GM18519 (cell line): Measurements from ENCODE around the gene FGF4.

ENCODE experiments used
- ATAC-seq: cut with Tn5 transposase; IDR thresholded peaks from one replicate; pipeline ENCODE4 v1.9.1; 2021; ENCODE audit warnings: mild to moderate bottlenecking, moderate library complexity; ENCODE audit not compliant: unreplicated experiment, low FRiP score

FGF4 gene

GRCh38 chr11:69808667-69809086 lies 33.5 kb upstream of the FGF4 start:
- ATAC-seq: no peak

DNA sequence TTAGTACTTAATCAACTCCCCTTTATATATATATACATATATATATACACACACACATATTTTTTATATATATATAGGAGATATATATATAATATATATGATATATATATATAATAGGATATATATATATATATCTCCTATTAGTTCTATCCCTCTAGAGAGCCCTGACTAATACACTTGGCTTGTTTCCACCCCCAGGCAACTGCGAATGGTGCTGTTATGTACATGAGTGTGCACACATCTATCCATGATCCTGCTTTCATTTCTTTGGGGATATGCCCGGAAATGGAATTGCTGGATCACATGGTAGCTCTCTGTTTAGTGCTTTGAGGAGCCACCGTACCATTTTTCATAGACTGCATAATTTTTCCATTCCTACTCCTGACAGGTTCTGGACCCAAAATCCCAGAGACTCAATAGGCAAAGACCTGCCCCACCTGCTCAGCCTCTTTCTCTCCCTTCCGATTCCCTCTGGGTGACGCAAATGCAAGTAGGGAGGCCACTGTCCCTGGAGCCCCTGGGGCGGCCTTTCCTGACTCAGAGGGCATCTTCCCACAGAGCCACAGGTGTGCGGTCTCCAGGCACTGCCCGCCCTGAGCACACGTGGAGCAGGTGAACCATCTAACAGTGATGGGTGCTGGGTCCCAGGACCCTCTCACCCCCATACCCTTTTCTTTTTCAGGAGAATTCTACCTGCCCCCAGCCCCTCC lies 32.1 kb upstream of the FGF4 start:
- ATAC-seq: no peak

DNA sequence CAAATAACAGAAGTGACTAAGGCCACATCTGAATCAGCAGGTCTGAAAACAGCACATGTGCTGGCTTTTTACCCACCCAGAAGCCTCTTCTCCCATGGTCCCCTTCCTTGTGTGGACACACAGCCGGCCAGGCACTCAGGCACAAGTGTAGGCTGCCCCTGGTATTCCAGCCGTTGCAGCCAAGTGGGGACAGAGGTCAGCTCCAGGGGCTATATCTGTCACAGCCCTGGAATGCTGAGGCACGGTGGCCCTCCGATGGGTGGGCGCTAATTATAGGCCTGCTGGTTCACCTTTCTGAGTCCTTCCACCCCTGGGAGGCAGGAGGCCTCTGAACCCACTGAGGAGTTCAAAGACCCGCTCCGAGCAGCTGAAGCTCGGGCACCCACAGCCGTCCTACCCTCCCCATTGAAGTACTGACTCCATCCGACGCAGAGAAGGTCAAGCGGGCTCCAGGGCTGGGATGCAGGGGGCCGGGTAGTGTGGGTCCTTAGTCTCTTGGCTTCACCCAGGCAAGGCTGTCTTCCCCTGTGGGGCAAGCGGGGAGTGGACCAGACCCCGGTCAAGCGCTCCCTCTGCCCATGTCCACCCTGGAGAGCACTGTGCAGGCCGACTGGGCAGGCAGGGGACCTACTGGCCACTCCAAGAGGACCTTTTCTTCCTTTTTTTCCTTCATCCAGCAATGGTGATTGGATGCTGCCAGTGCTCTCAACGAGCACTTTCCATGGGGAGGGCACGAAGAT lies 29.8 kb upstream of the FGF4 start:
- ATAC-seq: no peak

DNA sequence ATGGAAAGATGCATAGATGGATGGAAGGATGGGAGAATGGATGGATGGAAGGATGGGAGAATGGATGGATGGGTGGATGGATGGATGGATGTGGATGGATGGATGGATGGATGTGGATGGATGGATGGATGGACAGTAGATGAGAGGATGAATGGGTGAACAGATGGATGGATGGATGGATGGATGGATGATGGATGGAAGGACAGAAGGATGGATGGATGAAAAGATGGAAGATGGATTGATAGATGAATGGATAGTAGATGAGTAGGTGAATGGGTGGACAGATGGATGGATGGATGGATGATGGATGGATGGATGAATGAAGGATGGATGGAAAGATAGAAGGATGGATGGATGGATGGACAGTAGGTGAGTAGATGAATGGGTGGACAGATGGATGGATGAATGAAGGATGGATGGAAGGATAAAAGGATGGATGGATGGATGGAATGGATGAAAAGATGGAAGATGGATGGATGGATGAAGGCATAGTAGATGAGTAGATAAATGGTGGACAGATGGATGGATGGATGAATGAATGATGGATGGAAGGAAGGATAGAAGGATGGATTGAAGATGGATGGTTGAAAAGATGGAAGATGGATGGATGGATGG lies 28.6 kb upstream of the FGF4 start:
- no peak for ATAC-seq

DNA sequence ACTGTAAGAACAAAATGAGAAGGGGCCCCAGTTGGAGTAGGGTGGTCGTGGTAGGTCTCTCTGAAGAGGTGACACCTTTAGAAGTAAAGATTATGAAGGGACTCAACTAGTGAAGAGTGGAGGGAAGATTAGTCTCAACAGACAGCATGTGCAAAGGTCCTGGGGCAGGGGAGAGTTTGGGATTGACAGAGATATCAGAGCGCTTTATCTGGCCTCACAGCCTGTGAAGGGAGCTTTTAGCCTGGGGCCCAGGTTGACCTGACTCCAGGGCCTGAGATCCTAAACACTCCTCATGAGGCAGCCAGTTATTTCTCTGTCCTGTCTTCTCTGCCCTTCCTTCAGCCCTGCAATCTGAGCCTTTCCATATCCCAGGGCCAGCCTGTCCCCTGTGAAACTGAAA lies 27.9 kb upstream of the FGF4 start:
- ATAC-seq: no peak

DNA sequence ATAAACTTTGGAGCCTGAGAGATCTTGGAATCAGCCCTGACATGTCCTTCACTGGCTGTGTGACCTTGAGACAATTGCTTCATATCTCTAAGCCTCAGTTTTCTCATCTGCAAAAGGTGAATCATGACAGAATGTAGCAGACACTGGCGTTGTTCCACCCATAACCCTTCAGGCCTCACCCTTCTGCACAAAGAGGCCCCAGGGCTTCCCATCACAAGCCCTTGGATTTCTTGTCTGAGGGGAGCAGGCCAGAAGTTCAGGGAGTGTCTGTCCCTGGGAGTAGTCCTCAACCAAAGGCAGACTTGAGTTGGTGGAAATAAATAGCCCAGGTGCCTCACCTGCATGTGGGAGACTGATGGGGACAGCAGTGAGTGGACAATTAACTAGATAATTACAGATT lies 27.4 kb upstream of the FGF4 start:
- ATAC-seq: no peak

DNA sequence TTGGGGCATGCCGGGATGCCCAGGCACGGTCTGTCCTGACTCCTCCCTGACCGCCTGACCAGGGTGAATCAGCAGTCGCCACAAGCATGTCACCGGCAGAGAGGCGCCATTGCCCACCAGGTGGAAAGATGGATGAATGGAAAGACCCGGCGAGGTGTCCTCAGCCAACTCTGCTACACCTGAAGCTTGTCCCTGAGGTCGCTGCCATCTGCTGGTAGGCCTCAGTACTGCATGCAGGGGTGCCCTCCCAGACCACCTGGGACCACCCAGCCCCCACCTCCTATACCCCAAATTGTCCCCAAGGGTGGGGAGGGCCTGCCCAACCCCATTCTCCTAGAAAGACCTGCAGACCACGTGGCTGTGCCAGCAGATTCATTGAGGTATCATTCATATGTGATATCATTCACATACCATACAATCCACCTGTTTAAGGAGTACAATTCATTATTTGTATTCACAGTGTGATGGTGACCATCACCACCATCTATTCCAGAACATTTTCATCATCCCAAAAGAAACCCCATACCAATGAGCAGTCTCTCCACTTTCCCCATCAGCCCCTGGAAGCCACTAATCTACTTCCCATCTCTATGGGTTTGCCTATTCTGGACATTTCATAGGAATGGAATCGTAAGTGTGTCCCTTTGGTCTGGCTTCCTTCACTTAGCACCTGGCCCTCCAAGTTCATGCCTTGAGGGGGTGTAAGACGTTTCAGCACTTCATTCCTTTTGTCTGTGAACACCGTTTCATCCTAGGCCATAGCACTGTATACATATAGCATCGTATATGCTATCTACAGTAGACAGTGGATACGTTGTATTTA lies 26.6 kb upstream of the FGF4 start:
- ATAC-seq: no peak

DNA sequence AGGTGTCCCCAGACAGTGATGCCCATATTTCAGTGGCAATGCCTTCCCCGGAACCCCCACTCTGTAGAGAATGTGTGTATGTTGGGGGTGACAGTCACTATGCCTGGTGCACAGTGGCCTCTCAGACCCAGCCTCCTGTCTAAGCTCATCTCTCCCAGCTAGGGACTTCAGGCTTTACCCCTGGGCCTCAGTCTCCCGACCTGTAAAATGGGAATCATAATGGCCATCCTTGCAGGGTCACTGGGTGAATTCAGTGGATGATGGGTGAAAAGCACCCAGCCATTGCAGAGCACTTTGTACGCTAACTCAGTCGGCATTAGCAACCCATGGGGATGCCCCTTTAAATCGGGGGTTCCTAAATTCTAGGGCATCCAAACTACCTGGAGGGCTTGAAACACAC lies 25.1 kb upstream of the FGF4 start:
- ATAC-seq: no peak

DNA sequence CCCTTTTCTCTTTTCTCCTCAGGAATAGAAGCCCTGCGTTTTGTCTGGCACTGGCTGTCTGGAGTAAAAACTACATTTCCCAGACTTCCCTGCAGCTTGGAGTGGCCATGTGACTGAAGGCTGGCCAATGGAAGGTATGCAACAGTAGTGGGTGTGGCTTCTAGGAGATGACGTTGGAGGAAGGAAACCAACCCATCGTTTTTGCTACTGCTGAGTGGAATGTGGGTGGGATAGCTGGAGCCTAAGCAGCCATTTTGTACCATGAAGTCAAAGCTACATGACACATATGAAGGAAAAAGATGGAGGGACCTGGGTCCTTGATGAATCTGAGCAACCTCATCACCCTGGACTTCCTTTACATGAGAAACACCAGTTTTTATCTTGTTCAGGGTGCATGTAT lies 24.4 kb upstream of the FGF4 start:
- ATAC-seq: no peak

- no peak for ATAC-seq
These were observed 24.0 kb upstream of the FGF4 start for GRCh38 chr11:69799097-69799496.

- ATAC-seq: no peak
These were observed 22.8 kb upstream of the FGF4 start for GRCh38 chr11:69797737-69798528.

- ATAC-seq: no peak
These were observed 22.0 kb upstream of the FGF4 start for GRCh38 chr11:69797156-69797555.

- no peak for ATAC-seq
These were observed 20.9 kb upstream of the FGF4 start for GRCh38 chr11:69796063-69796462.

DNA sequence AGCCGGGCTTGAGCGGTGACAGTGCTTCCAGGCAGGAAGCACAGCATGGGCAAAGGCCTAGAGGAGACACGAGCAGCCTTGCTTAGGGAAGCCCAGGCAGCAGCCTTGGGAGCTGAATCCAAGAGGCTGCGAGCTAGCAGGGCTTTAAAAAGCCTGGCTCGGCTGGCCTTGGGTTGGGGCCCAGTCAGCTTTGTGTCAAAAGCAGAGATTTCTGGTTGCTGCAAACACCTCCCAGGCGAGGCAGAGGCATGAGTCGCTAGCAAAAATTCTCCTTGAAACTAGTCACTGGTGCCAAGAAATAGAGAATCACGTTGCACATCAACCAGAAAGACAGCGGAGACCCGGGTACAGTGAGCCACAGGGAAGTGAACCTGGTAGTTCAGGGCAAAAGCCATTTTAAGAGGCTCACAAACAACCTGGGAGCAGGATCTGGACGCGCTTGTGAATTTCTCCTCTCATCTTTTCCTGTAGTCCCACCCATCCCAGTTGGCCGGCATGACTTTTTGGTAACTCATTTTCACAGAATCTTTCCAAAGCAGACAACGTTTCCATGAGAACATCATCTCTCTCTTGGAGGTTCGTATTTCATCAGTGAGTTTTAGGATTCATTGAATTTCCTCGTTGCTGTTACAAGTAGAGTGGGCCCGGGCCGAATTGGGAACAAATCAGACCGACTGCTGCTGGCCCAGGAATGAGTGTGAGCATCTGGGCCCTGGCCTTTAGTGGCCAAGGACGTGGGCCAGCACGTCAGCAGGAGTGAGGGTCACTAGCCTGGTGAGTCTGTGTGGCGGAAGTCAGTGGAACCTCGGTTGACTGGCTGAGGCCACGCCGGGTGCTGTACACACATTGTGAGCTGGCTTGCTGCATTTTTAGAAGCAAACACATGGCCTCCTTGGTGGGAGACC lies 16.4 kb upstream of the FGF4 start:
- ATAC-seq: no peak

DNA sequence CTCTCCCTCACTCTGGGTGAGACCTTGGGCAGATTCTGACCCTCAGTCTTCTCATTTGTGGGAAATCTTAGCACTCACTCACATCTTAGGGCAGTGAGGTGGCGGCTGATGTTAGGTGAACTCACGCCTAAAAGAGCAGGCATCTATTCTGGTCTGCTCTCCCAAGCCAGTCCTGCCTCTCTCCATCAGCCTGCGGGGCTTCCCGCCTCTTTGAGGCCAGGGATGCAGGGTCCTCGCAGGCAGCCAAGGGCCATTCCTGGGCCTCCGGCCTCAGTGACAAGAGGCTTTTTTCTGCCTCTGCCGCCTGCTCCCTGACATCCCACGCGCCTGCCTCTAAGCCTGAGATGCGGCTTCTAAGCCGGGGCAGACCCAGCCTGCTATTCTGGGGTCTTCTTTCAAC lies 13.8 kb upstream of the FGF4 start:
- ATAC-seq: no peak

DNA sequence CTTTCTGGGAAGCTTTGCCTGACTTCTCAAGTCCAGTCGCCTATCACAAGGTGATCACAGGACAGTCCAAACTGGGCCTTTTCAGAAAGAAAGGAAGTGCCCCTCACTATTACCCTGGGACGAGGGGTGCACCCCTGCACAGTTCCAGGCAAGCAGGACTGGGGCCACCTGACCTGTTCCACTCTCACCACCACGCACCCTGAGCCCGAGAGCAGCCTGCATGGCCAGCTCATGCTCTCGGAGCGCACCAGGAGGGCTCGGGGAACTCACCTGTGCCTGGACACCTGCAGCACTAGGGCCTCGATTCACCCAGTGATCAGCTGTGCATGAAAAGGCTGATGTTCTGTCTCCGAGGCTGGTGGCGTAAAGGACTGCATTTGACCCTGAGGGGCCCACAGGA lies 12.8 kb upstream of the FGF4 start:
- ATAC-seq: no peak

GRCh38 chr11:69787457-69787856 lies 12.3 kb upstream of the FGF4 start:
- no peak for ATAC-seq

DNA sequence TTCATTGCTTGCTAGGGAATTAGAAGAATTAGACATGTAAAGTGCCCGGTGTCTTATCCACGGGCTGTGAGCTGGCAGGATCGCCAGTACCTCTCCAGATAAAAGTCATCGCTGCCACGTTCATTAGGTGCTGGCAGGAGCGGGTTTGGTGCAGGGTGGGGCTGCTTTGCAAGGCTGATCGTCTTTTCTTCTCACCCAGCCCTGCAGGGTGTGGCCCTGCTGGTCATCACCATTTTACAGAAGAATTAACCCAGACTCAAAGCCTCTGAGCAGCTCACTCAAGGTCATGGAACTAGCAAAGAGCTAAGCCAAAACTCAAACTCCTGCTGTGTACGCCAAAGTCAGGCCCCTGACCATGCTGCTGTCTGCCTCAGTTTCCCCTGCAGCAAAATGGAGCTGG lies 6.1 kb upstream of the FGF4 start:
- no peak for ATAC-seq

GRCh38 chr11:69778373-69778772 lies 3.2 kb upstream of the FGF4 start:
- no peak for ATAC-seq
